HFFc6 (cell line): Measurements from ENCODE around the gene PSORS1C1. TPM values are rescaled to one million over a fixed set of nuclear protein-coding genes. Genes with fewer than 3 reads are reported as not detected.

Source experiments
- DNase-seq: peaks from one replicate; pipeline ENCODE4 v3.0.0-alpha.2; 2018
- H3K27ac Mint-ChIP-seq: 2 replicates; pipeline ENCODE4 v1.8.0; 2020; ENCODE audit warnings: mild to moderate bottlenecking, mixed read lengths
- H3K27me3 Mint-ChIP-seq: 2 replicates; pipeline ENCODE4 v1.8.0; 2021; ENCODE audit warnings: mild to moderate bottlenecking, moderate library complexity, mixed read lengths; ENCODE audit not compliant: insufficient read depth
- H3K36me3 Mint-ChIP-seq: 2 replicates; pipeline ENCODE4 v1.8.0; 2021; ENCODE audit warnings: low read depth, mixed read lengths
- H3K4me1 Mint-ChIP-seq: 2 replicates; pipeline ENCODE4 v1.8.0; 2020; ENCODE audit warnings: low read depth, mixed read lengths
- H3K4me3 Mint-ChIP-seq: 2 replicates; pipeline ENCODE4 v1.8.0; 2020; ENCODE audit warnings: mild to moderate bottlenecking, moderate library complexity, mixed read lengths
- H3K9me3 Mint-ChIP-seq: 2 replicates; pipeline ENCODE4 v1.8.0; 2020; ENCODE audit warnings: mild to moderate bottlenecking, mixed read lengths
- total RNA-seq, 6 experiments: library from RNA; stranded (reverse); fragmentation: NEBNext Ultra II Directional; extraction: Animal tissue kit (Norgen Biotek cat#: 25700); gene quantifications; 2 replicates in 1 of 6; 3 replicates in 5 of 6; pipeline ENCODE4 v1.2.3, GENCODE V29; 2021
- TF ChIP-seq, protein P1 (sequence below): fragments of 200-600 bp; sonication (generic); IDR thresholded peaks from 2 replicates; pipeline ENCODE4 v1.5.0; 2021; ENCODE audit warnings: antibody characterized with exemption, mild to moderate bottlenecking

Gene PSORS1C1
- total RNA-seq, 6 experiments from 2014 or later, result 2.1 to 4.4 (median 3.5) TPM

GRCh38 chr6:31096656-31097055, 17.9 kb upstream of the PSORS1C1 start:
- Mint-ChIP-seq H3K4me3 (no peak overlapping the region), H3K9me3 (no peaks in the 10 kb centered on the region), H3K4me1 (peaks cover 15% of the 10 kb centered on the region)

DNA sequence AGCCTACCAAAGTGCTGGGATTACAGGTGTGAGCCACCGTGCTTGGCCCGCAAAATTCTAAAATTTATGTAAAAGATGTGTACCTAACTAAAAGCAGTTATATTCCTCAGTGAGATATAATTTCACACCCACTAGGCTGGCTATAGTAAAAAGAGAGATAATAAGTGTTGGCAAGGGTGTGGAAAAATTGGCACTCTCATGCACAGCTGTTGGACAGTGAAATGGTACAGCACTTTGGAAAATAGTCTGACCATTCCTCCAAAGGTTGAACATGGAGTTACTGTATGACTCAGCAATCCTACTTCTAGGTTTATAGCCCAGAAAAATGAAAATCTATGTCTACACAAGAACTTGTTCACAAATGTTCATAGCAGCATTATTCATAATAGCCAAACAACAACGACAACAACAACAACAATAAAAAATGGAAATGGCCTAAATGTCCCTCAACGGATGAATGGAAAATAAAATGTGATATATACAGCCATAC, 16.1 kb upstream of the PSORS1C1 start:
- no peak overlapping the region for H3K27ac Mint-ChIP-seq
- H3K4me1 Mint-ChIP-seq, result peaks cover 15% of the 10 kb centered on the region
- no peaks in the 10 kb centered on the region for H3K9me3 Mint-ChIP-seq
- H3K27me3 Mint-ChIP-seq, result peaks cover 5% of the 10 kb centered on the region
- no peaks in the 10 kb centered on the region for H3K36me3 Mint-ChIP-seq
- no peak overlapping the region for H3K4me3 Mint-ChIP-seq
- TF ChIP-seq, protein P1, sequence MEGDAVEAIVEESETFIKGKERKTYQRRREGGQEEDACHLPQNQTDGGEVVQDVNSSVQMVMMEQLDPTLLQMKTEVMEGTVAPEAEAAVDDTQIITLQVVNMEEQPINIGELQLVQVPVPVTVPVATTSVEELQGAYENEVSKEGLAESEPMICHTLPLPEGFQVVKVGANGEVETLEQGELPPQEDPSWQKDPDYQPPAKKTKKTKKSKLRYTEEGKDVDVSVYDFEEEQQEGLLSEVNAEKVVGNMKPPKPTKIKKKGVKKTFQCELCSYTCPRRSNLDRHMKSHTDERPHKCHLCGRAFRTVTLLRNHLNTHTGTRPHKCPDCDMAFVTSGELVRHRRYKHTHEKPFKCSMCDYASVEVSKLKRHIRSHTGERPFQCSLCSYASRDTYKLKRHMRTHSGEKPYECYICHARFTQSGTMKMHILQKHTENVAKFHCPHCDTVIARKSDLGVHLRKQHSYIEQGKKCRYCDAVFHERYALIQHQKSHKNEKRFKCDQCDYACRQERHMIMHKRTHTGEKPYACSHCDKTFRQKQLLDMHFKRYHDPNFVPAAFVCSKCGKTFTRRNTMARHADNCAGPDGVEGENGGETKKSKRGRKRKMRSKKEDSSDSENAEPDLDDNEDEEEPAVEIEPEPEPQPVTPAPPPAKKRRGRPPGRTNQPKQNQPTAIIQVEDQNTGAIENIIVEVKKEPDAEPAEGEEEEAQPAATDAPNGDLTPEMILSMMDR, result no peak
- DNase-seq, result no peak

More at GRCh38 chr6:31096656-31097055, 17.9 kb upstream of the PSORS1C1 start:
- H3K27ac Mint-ChIP-seq, result no peak overlapping the region
- H3K36me3 Mint-ChIP-seq, result no peaks in the 10 kb centered on the region
- DNase-seq, result no peak
- TF ChIP-seq, protein P1, result no peak
- H3K27me3 Mint-ChIP-seq, result peaks cover 5% of the 10 kb centered on the region

DNA sequence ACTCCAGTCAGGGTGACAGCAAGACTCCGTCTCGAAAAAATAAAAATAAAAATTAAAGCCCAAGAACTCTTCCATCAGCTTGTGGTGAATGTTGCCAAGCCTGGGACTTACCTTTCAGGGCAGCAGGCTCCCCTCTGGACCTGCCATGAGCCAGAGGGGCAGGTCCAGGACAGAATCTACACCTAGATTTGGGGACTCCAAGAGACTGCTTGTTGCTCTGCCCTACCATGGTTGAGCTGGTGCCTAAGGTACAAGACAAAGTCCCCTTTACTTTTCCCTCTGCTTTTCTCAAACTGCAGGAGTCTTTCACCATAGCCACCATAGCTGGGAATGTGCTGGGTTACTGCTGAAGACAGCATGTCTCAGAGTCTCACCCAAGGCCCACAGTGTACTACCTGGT, 11.5 kb upstream of the PSORS1C1 start:
- H3K9me3 Mint-ChIP-seq, result no peaks in the 10 kb centered on the region
- no peak overlapping the region for H3K27ac Mint-ChIP-seq
- H3K4me1 Mint-ChIP-seq, result no peaks in the 10 kb centered on the region
- H3K36me3 Mint-ChIP-seq, result no peaks in the 10 kb centered on the region
- DNase-seq, result no peak
- H3K27me3 Mint-ChIP-seq, result peaks cover 10% of the 10 kb centered on the region
- no peak overlapping the region for H3K4me3 Mint-ChIP-seq
- TF ChIP-seq, protein P1, result no peak

DNA sequence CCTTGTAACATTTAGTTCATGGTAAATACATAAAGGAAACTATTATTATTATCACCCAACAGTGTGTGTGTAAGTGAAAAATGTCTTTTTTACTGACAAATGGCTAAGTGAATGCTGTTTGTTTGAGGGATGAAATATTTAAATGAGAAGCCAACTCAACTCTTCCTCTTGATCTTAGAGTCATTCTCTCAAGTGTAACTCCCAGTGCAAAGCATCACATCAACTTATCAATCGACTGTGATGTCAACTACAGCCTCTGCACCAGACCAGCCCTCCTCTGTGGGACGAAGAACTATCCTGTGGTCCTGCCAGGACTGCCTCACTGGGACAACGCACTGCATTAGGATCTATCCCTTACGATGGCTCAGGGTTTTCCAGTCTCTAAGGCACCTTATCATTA, 7.5 kb upstream of the PSORS1C1 start:
- TF ChIP-seq, protein P1, result no peak
- H3K27me3 Mint-ChIP-seq, result peaks cover 20% of the 10 kb centered on the region
- no peaks in the 10 kb centered on the region for H3K9me3 Mint-ChIP-seq
- H3K36me3 Mint-ChIP-seq, result no peaks in the 10 kb centered on the region
- no peak for DNase-seq
- no peak overlapping the region for H3K4me3 Mint-ChIP-seq
- no peak overlapping the region for H3K27ac Mint-ChIP-seq
- H3K4me1 Mint-ChIP-seq, result no peaks in the 10 kb centered on the region

DNA sequence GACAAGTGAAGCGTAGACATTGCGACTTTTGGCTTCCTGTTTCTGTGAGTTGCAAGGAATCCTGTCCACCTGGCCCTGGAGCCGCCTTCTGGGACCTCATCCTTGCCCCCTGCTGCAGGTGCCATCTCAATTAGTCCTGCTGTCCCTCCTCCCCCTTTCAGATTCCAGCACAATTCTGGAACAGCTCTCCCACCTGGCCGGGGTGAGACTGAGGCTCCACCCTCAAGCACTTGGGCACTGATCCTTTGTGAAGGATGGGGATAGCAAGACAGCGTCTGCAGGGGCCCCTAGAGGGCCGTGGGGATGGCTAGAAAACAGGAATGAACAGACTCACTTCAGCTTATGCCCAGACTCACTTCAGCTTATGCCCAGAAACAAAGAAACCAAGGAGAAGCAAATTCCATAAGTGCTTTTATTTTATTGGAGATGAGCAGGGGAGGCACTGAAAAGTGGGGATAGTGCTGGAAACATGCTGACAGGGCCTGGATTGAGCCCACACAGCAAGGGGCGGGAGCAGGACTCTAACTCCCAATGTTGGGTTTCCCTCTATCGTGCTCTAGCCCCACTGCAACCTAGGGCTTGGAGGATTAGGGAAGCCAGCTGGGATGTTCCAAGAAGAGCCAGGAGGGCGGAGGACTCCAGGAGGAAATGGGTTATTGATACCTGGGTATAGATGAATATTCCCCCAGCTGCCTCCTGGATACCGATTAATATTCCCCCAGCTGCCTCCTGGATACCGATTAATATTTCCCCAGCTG, 3.6 kb upstream of the PSORS1C1 start:
- peaks cover 35% of the 10 kb centered on the region for H3K4me1 Mint-ChIP-seq
- H3K27me3 Mint-ChIP-seq, result peaks cover 19% of the 10 kb centered on the region
- H3K9me3 Mint-ChIP-seq, result no peaks in the 10 kb centered on the region
- no peak for DNase-seq
- H3K27ac Mint-ChIP-seq, result no peak overlapping the region
- no peak overlapping the region for H3K4me3 Mint-ChIP-seq
- no peaks in the 10 kb centered on the region for H3K36me3 Mint-ChIP-seq
- TF ChIP-seq, protein P1, result no peak
